SK-N-MC (cell line): ENCODE results near the gene BRINP3.

ENCODE experiments used
- EZH2 ChIP-seq: fragments of 200-600 bp; sonication (generic); IDR thresholded peaks from one replicate; pipeline ENCODE4 v1.6.1; 2017; ENCODE audit warnings: antibody characterized with exemption
- FOXP2 ChIP-seq: optimal IDR thresholded peaks from 2 replicates; pipeline ENCODE3; 2011; ENCODE audit warnings: mild to moderate bottlenecking, moderate library complexity; ENCODE audit not compliant: insufficient read depth; ENCODE audit errors: extremely low read length, control extremely low read depth
- POLR2AphosphoS5 ChIP-seq: IDR thresholded peaks from 2 replicates; pipeline ENCODE4 v1.6.1; 2012; ENCODE audit warnings: mild to moderate bottlenecking, low read depth, low read length, borderline replicate concordance

- TF ChIP-seq POLR2AphosphoS5 (no peak), EZH2 (no peak), FOXP2 (no peak)
These were observed 304.8 kb downstream of the BRINP3 start for GRCh38 chr1:190172651-190173430.
